ENCODE measurements around the gene PTPRG. TPM values are rescaled to one million over a fixed set of nuclear protein-coding genes. Genes with fewer than 3 reads are reported as not detected.

The PTPRG gene
- total and polyA plus RNA-seq, 2 experiments from 2014 or later = 15.2 to 45.7 TPM

GRCh38 chr3:61579685-61580084 lies 18.3 kb downstream of the PTPRG start:
- Histone ChIP-seq H3K4me3 (no peak overlapping the region), H3K27ac (peak overlapping the region; percentile 62), H3K4me1 (ENCODE audit: low read depth) (peaks cover 40% of the 10 kb centered on the region), H3K36me3 (no peaks in the 10 kb centered on the region), H3K9me3 (ENCODE audit: low read depth) (no peaks in the 10 kb centered on the region), H3K27me3 (no peaks in the 10 kb centered on the region)
- TF ChIP-seq CTCF (IDR thresholded peaks at IDR 0.05; ENCODE audit: low read depth, low read length) = no peak
- DNase-seq (ENCODE audit: low read depth in 1 of 2, low spot score in 1 of 2) = no peak

GRCh38 chr3:61580982-61581643 lies 19.7 kb downstream of the PTPRG start:
- Histone ChIP-seq H3K4me1 (ENCODE audit: low read depth) (peaks cover 40% of the 10 kb centered on the region), H3K27ac (peak overlapping the region; percentile 71)

GRCh38 chr3:61582287-61582686 lies 20.9 kb downstream of the PTPRG start:
- H3K4me3 ChIP-seq = no peak overlapping the region
- no peaks in the 10 kb centered on the region for H3K9me3 ChIP-seq (ENCODE audit: low read depth)
- H3K4me1 ChIP-seq (ENCODE audit: low read depth) = peaks cover 36% of the 10 kb centered on the region
- no peak for TF ChIP-seq CTCF (IDR thresholded peaks at IDR 0.05; ENCODE audit: low read depth, low read length)
- no peaks in the 10 kb centered on the region for H3K36me3 ChIP-seq
- no peak overlapping the region for H3K27ac ChIP-seq
- no peak for DNase-seq (ENCODE audit: low read depth in 1 of 2, low spot score in 1 of 2)
- H3K27me3 ChIP-seq = no peaks in the 10 kb centered on the region

More at GRCh38 chr3:61580982-61581643, 19.7 kb downstream of the PTPRG start:
- H3K36me3 ChIP-seq = no peaks in the 10 kb centered on the region
- no peak for DNase-seq (ENCODE audit: low read depth in 1 of 2, low spot score in 1 of 2)
- no peak overlapping the region for H3K4me3 ChIP-seq
- no peaks in the 10 kb centered on the region for H3K27me3 ChIP-seq
- TF ChIP-seq CTCF (IDR thresholded peaks at IDR 0.05; ENCODE audit: low read depth, low read length) = no peak
- no peaks in the 10 kb centered on the region for H3K9me3 ChIP-seq (ENCODE audit: low read depth)

- H3K27me3 ChIP-seq = no peaks in the 10 kb centered on the region
- no peaks in the 10 kb centered on the region for H3K9me3 ChIP-seq (ENCODE audit: low read depth)
- DNase-seq (ENCODE audit: low read depth in 1 of 2, low spot score in 1 of 2) = no peak
- H3K4me1 ChIP-seq (ENCODE audit: low read depth) = peaks cover 36% of the 10 kb centered on the region
- no peak overlapping the region for H3K4me3 ChIP-seq
- H3K27ac ChIP-seq = no peak overlapping the region
- H3K36me3 ChIP-seq = no peaks in the 10 kb centered on the region
- no peak for TF ChIP-seq CTCF (IDR thresholded peaks at IDR 0.05; ENCODE audit: low read depth, low read length)
These were observed 21.5 kb downstream of the PTPRG start for GRCh38 chr3:61582846-61583245.

GRCh38 chr3:61583890-61584875 lies 22.8 kb downstream of the PTPRG start:
- no peaks in the 10 kb centered on the region for H3K27me3 ChIP-seq
- no peaks in the 10 kb centered on the region for H3K9me3 ChIP-seq (ENCODE audit: low read depth)
- TF ChIP-seq CTCF (IDR thresholded peaks at IDR 0.05; ENCODE audit: low read depth, low read length) = no peak
- DNase-seq (ENCODE audit: low read depth in 1 of 2, low spot score in 1 of 2) = no peak
- no peak overlapping the region for H3K4me3 ChIP-seq
- H3K4me1 ChIP-seq (ENCODE audit: low read depth) = peaks cover 27% of the 10 kb centered on the region
- H3K27ac ChIP-seq = peak overlapping the region; percentile 27
- no peaks in the 10 kb centered on the region for H3K36me3 ChIP-seq
